ENCODE results near the gene ZG16B.

ZG16B gene

DNA sequence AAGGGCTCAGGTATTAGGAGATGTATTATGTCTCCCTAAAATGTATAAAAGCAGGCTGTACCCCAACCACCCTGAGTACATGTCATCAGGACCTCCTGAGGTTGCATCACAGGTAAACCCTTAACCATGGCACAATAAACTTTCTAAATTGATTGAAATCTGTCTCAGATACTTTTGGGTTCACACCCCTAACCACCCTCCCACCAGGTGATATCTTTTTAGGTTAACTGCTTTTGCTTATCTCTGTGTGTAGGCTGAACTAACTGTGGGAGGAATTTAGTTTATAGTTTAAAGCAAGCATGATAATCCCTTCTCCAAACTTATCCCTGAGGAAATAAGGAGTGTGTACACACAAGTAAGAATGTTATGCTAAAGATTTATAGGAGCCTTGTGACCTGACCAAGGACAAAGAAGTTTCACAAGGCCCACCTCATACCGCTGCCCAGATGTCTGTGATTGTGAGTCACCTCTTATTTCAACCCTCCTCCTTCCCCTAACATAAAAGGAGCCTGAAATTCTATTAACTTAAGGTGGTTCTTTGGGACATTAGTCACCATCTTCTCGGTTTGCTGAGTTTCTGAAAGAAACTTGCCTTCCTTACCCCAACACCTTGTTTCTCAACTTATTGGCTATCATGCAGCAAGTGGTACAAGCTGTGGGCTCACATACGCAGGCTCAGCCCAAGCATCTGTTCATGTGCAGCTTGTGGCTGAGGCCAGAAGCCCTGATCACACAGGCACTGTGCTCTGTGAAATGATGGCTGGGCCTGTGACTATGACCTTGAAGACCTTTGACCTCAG lies 16.6 kb downstream of the ZG16B start:
- no peak for DNase-seq

DNA sequence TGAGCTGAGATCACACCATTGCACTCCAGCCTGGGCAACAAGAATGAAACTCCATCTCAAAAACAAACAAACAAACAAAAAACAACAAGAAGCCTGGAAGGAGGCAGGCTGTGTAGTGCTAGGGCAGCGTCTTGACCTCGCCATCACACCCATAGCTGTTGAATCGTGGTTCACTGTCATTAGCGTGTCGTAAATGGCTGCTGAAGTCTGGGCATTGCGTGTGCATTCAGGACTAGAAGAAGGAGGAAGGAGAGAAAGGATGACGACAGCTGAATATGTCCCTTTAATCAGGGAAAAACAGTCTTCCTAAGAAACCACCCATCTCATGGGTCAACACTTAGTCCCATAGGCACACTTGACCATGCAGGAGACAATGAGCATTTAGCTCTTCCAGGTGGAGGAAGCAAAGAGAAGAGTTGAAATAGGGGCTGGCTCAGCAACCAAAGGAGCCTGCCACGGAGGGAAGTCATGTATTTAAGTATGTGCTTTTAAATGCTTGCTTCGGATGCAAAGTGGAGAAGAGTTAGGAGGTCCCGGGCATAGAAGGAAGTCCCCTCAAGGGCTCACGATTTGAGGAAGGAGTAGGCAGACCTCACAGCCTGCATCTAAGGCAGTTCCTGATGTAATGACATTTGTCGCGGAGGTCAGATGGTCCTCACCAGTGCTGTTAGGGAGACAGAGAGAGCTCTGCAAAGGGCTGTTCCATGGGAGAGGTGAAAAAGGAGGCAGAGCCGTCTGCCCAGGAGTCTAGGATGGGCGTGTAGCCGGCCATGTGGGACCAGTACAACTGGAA lies 19.0 kb downstream of the ZG16B start:
- DNase-seq = no peak

DNA sequence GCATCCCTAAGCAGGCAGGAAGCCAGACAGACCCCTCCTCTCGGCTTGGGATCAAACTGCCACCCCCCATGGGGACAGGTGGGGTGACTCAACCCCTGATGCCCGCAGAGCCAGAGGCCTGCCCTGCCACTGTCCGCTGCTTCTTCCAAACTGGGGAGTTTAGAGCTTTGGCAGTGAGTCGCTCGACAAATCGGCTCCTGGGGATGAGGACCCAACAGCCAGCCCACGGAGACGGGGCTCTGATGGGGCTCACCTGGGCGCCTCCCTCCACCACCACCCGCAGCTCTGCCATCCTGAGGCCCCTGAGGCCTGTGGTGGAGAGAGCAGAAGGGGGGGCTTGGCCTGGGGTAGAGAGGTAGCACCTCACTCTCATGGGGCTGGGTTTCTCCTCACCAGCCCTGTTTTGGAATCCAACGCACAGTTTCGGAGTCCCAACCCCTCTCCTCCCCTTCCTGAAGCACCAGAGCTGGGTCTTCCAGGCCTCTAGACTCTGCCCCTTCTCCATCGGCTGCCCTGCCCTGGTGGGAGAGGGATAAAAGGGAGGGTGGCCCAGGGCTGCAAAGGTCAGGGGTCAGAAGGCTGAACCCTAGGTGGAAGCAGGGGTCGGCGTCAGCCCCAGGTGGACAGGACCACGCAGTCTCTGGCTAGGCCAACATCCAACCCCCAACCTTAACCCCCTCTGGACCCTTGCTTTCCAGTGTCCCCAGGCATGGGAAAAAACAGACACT lies 22.1 kb downstream of the ZG16B start:
- DNase-seq = no peak

- no peak for DNase-seq
Measured at GRCh38 chr16:2852731-2853507, 22.8 kb downstream of the ZG16B start.

DNA sequence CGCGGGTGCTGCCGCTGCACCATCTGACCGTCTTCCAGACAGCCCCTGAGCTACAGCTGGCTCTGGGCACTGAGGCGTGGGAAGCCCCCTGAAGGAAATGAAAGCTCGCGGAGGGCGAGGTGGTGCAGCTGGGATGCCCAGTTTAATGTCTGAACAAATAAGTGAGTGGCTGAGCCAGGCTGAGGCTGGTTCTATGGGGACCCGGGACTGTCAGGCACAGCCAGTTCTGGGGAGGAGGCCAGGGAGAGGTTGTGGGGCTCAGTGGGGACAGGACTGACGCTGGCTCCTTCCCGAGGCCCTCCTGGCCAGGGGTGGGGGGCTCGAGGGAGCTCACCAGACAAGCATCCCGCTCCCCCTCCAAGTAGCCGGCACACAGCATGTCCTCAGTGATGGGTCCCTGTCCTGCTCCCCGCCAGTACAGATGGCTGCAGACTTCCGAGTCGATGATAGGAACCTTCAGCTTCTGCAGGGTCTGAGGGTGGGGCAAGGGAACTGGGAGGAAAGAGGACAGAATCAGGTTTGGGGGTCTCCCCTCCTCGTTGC lies 23.5 kb downstream of the ZG16B start:
- DNase-seq = no peak

- DNase-seq = no peak
Measured at GRCh38 chr16:2854700-2855309, 24.7 kb downstream of the ZG16B start.

DNA sequence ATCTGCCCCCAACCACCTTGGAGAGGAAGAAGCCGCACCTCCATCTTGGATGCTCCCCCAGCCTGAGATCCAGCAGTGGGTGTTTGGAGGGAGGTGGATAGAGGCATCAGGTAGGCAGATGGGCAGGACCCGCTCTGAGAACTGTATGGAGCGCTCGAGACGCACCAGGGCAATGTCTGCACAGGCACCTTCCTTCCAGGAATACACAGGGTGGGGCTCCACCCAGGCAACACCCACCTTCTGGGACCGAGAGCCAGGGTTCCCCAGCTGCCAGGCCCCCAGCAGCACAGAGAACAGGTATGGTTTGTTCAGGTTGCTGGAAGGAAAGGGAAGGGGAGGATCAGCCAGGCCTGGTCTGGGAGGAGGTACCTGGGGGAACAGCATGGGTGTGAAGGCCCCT lies 25.4 kb downstream of the ZG16B start:
- DNase-seq = no peak

- DNase-seq = no peak
Measured at GRCh38 chr16:2856061-2856670, 26.1 kb downstream of the ZG16B start.

- no peak for DNase-seq
Measured at GRCh38 chr16:2856686-2857450, 26.8 kb downstream of the ZG16B start.

DNA sequence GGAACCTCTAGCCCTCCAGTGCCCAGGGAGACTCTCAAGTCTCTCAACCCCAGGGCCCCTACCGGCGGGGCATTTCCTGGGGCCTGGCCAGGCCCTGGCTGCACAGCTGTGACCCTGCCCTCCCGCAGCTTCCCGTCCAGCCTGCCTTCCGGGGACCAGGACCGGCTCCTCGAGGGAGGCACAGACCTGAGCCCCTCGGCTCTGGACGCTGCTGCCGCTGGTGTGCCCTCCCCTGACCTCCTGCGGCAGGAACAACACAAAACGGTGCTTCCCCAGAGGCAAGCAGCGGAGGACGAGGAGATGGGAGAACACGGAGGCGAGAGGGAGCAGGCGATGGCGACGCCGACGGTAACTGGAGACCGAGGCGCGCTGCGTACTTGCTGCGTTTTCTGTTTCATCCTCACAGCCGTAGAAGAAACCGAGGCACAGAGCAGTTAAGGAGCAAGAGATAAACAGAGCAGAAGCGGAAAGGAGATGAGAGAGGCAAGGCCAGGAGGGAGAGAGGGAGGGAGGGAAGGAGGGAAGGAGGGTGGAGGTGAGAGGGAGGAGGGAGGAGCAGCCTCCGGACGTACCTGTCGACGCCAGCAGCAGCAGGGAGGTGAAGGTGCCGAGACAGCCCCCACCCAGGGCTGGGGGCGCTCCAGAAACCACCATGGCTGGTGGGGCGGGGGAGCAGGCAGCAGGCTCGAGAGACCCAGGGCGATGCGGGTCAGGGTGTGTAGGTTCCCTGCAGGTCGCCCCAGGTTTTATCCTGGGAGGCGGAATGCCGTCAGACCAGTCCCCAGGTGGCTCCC lies 27.5 kb downstream of the ZG16B start, which contains the start of gene PRSS22:
PRSS22 (minus strand) TSS at position 720 of the 794 bp plus-strand sequence; CDS start at position 654, 66 bp downstream.
- DNase-seq = no peak

GRCh38 chr16:2858245-2859025 lies 28.3 kb downstream of the ZG16B start:
- no peak for DNase-seq

DNA sequence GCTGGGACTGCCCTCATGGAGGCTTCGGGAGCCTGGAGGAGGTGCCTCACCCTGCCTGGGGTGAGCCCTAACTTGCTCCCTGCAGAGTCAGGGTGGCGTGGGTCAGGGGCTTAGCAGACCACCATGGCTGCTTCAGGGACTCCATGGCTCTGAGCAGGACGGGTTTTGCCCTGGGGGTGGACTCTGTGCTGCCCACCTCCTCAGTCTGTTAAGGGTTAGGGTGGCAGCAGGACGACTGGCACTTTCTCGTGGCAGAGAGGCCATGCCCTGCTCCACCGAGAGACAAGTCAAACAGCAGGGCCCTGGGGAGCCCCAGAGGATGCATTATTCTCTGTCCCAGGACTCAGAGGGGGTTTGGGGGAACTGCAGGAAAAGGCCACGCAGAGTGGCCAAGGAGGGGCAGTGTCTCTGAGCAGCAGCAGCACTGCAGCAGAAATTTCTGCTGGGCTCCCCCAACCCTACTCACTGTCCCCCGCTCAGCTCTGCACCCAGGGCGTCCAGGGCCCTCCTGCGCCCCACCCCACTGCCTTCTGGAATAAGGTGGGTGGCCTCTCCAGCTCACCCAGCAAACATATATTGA lies 29.7 kb downstream of the ZG16B start:
- no peak for DNase-seq

DNA sequence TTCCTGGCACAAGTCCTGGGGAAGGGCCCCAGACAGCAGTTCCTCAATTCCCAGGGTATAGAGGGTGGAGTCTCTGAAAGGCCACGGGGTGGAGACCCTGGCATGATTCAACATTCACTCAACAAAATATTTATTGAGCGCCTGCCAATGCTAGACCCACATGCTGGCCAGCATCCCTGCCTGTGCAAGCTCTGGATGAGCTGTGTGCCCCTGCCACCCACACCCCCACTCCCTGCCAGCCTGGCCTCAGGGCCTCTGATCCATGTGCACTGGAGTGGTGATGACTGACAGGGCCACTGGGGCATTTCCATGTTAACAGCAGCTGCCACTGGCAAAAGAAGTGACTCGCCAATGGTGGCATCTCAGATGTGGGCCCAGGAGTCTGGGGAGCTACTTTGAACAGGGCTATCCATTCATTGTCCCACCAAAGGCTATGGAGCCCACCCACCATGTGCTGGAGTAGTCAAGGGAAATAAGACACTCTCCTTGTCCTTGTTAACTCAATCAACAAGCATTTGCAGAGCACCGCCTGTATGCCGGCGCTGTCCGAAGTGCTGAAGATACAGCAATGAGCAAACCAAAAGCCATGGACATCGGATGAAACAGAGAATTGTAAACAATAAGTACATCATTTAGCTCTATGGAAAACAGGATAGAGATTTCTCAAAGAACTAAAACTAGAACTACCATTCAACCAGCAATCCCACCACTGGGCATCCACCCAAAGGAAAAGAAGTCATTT lies 30.9 kb downstream of the ZG16B start:
- no peak for DNase-seq

DNA sequence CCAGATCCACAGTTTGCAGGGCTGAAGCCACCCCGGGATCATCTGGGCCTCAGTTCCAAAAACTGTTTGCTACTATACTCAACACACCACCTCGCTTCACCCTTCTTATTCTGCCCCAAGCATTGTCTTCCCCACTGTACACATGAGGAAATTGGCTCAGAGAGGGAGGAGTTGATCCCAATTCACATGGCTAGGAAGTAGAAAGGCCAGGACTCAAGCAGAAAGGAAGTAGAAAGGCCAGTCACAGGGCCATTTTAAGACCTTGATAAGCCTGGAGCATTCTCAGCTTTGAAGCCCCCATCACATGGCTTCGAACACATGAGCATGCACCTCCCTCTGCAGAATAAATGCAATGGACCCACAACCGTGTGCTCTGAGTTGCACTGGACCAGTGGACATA lies 35.5 kb downstream of the ZG16B start:
- no peak for DNase-seq

GRCh38 chr16:2866431-2866830 lies 36.3 kb downstream of the ZG16B start:
- no peak for DNase-seq

DNA sequence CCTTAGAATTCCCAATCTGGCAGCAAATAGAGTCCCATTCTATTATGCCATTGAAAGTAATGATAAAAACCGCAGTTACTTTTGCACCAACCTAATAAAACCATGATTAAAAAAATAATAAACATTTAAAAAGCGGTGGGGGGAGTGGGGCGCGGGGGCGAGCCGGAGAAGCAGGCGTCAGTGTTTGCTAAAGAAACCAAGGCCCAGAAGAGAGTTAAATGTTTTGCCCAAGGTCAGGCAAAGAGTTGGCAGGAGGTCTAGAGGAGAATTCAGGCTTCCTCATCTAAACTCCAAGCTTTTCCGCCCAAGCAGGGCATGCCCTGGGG lies 37.5 kb downstream of the ZG16B start:
- no peak for DNase-seq

DNA sequence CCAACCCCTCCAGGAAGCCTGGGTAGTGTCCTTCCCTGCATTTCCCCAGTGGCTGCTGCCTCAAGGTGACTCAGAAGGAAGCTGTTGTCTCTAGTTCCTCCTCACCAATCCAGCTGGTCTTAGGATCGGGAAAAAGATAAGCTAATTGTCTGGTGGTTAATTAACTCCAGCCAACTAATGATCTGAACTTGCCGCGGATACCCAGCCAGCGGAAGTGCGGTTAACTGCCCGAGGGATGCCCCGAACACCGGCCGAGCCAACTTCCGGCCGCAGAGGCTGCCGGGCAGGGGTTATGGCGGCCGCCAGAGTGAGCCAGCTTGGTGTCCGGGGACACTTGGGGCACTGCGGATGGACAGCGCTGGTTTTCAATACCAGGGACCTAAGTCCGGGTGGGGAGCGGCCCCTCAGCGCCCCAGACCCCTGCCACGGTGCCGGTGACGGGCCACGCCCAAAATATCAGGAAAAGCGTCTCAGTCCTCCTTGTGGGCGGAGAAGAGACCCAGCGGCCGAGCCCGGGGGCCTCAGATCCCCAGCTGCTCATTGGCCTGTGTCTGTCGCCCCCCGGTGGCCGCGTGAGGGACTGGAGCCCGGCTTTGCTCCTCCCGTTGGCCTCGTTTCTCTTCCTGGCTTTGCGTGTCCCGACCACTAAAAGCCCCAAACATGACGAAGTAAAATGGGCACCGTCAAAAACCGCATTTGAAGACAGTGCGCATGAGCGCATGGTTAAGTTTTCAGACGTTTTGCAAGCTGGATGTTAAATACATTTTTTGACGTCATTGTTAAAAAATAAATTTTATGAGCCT lies 38.1 kb downstream of the ZG16B start:
- peak; percentile 96 to 97 for DNase-seq

Measured in CD4-positive, alpha-beta T cell treated with Interleukin-4 for 1 hour (primary cell).